H54 (cell line): ENCODE measurements around the gene MUC20.
A peak's percentile ranks its signal among the peaks of the same experiment; 100 is the strongest.

Source experiments
- DNase-seq: peaks from one replicate; pipeline ENCODE4 v3.0.0; 2011; ENCODE audit warnings: low spot score, mixed read lengths; ENCODE audit not compliant: insufficient read length
- FAIRE-seq: peaks from 3 replicates; lab custom pipeline; 2011; peaks lifted over from hg19 to GRCh38; lab: Jason Lieb, UNC
- POLR2A ChIP-seq: IDR thresholded peaks from 2 replicates; pipeline ENCODE4 v1.6.1; 2011; ENCODE audit warnings: low read depth, mild to moderate bottlenecking, low read length

The MUC20 gene

GRCh38 chr3:195761123-195761566 lies 40.4 kb downstream of the MUC20 start:
- FAIRE-seq (no peak), DNase-seq (no peak)
- TF ChIP-seq POLR2A = no peak

GRCh38 chr3:195761567-195762248 lies 40.9 kb downstream of the MUC20 start:
- no peak for TF ChIP-seq POLR2A
- DNase-seq (no peak), FAIRE-seq (no peak)

GRCh38 chr3:195762249-195762585 lies 41.4 kb downstream of the MUC20 start:
- no peak for TF ChIP-seq POLR2A
- FAIRE-seq = no peak
- no peak for DNase-seq

DNA sequence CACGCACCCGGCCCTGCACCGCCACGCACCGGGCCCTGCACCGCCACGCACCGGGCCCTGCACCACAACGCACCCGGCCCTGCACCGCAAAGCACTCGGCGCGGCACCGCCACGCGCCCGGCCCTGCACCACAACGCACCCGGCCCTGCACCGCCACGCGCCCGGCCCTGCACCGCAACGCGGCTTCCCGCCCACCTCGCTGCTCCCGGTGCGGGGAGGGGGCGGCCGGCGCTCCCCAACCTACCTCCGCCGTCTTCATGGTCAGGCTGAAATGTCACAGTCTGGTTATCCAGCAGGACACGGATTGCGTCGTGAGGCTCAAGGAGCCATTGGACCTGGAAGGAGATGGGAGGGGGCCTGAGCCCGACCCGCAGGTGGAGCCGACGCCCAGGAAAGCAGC lies 41.8 kb downstream of the MUC20 start:
- FAIRE-seq (no peak), DNase-seq (no peak)
- no peak for TF ChIP-seq POLR2A

GRCh38 chr3:195763076-195763830 lies 42.5 kb downstream of the MUC20 start:
- DNase-seq (no peak), FAIRE-seq (no peak)
- TF ChIP-seq POLR2A = no peak

DNA sequence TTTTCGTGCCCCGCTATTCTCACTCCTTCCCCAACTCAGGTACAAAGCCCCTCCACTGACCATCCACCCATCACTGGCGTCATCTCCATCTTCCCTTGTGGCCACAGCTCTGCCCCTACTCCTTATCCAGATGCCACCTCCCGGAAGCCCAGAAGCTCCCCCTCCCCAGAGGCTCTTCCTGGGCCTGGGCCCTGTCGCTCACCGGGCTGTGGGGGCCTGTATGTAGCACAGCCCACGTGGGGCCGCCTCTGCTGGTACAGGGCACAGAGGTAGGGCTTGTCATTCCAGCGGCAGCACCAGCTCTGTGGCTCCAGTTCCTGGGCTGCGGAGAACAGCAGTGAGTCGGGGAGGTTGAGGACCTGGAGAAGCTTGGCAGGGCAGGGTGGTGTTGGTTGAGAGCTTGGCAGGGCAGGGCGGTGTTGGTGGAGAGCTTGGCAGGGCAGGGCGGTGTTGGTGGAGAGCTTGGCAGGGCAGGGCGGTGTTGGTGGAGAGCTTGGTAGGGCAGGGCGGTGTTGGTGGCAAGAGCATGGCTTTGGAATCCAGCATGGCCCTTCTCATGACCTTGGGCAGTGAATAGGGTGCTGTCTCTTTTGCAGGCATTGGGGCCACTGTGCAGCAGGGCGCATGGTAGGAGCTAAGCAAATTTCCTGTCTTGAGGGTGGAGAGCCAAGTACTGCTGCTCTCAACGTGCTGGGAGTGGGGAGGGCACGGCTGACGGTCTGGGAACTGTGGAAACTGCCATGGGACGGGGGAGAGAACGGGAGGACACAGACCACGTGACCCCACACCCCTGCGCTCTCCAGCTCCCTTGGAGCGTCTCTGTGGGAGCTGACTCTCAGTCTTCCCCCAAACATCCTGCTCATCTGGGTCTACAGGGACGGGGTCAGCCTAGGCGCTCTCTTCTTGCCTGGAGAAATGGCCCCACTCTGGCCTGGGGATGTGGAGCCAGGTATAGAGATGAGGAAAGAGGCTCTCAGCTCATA lies 43.4 kb downstream of the MUC20 start:
- no peak for DNase-seq
- TF ChIP-seq POLR2A = no peak
- no peak for FAIRE-seq

DNA sequence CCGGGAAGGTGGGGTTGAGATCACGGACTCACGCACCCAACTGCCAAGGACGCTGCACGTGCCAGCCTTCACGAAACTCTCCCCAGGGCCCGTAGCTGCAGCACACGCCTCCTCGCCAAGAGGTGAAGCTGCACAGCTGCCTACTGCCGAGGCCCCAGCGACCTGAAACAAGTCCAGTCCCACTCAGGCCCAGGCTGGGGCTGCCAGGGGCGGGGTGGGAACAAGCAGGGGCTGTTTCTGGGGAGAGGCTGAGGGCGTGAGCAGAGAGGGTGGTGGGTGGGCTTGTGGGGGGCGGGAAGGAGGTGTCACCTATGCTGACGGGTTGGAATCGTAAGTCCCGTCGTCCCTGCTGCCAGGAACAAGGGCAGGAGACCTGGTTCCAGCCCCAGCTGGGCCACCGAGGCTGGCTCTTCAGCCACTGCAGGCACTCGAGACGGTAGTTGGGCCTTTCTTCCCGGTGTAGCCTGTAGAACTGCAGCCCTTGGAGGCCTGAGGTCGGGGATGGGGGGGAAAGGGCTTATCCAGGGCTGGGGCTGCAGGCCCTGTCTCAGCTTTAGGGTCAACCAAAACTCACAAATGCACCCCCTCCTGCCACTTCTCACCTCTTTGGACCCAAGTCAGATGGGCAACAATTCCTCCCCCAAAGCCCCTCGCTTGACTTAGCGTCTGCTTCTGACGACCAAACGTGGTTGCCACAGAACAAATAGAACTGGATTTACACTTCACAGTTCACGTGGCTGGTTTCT lies 44.4 kb downstream of the MUC20 start:
- FAIRE-seq (no peak), DNase-seq (no peak)
- TF ChIP-seq POLR2A = no peak

DNA sequence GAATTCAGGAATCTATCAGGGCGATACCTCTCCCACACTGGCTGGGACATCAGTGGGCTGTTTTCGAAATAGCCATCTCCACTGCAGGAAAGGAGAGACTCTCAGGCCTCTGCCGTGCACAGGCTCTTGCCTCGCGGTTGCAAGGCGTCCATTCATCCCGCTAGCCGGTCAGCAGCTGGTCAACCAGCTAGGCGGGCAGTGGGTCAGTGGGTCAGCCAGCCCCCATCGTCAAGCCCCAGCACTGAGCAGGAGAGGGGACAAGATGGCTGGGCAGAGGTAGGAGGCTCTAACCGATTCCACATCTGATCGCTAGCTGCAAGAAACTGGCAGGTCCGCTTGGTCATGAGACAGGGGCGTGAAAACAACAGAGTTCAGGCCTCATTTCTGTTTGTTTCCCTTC lies 45.9 kb downstream of the MUC20 start:
- DNase-seq (no peak), FAIRE-seq (no peak)
- TF ChIP-seq POLR2A = no peak

DNA sequence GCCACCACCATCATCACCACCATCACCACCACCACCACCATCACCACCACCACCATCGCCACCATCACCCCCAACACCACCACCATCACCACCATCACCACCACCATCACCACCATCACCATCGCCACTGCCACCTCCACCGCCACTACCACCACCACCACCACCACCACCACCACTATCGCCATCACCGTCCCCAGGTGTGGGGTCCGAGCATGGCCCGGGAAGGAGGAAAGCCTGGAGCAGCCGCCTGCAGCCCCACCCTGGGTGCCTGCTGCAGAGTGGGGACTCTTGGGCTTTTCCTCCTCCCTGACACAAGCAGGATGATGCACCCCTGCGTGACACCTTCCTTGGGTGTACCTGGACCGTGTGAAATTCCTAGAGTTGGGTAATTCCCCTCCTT lies 47.0 kb downstream of the MUC20 start:
- DNase-seq (no peak), FAIRE-seq (no peak)
- TF ChIP-seq POLR2A = no peak

- DNase-seq (no peak), FAIRE-seq (no peak)
- no peak for TF ChIP-seq POLR2A
Observed at GRCh38 chr3:195768414-195768813, 47.6 kb downstream of the MUC20 start.

DNA sequence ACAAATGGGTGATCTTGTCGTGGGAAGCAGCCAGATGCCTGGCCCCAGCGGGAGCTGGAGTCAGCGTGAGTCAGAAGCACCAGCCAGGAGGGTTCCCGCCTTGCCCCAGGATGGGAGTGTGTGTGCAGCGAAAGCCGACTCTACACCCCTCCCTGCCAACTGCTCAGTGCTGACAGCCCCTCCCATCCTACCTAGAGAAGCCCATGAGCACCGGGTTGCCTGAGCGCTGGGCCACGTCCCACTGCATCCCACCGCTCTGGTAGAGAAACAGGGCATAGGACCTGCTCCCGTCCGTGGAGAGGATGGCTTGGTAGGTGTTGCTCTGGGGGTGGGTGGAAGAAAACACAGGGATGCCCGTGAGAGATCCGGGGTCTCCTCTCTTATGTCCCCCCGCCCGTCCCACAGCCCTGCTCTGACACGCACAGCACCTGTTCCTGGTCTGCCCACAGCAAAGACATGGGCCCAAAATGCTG lies 48.1 kb downstream of the MUC20 start:
- TF ChIP-seq POLR2A = no peak
- DNase-seq (peak; percentile 97), FAIRE-seq (peak; percentile 43)

- no peak for TF ChIP-seq POLR2A
- no peak for DNase-seq
- no peak for FAIRE-seq
Observed at GRCh38 chr3:195769551-195769950, 48.8 kb downstream of the MUC20 start.
